Stimulated activated CD4-positive, alpha-beta T cell treated with anti-CD3 and anti-CD28 coated beads, Interleukin-15, amount 100 ng/mL, for 24 hours (primary cell): ENCODE measurements around the gene ARHGAP26.

Experiments
- DNase-seq: peaks from one replicate; pipeline ENCODE4 v3.0.0-alpha.2; 2020

Gene ARHGAP26

GRCh38 chr5:143153332-143154119, 383.3 kb downstream of the ARHGAP26 start:
- DNase-seq = no peak

- no peak for DNase-seq
Measured at GRCh38 chr5:143154510-143155370, 384.6 kb downstream of the ARHGAP26 start.

- DNase-seq = no peak
Measured at GRCh38 chr5:143155455-143155854, 385.3 kb downstream of the ARHGAP26 start.

GRCh38 chr5:143156086-143156485, 385.9 kb downstream of the ARHGAP26 start:
- DNase-seq = no peak

GRCh38 chr5:143156572-143156971, 386.4 kb downstream of the ARHGAP26 start:
- no peak for DNase-seq

- no peak for DNase-seq
Measured at GRCh38 chr5:143159031-143159430, 388.9 kb downstream of the ARHGAP26 start.

GRCh38 chr5:143161885-143162540, 391.8 kb downstream of the ARHGAP26 start:
- DNase-seq = no peak

GRCh38 chr5:143162810-143163209, 392.6 kb downstream of the ARHGAP26 start:
- DNase-seq = no peak

- DNase-seq = no peak
Measured at GRCh38 chr5:143164557-143164956, 394.4 kb downstream of the ARHGAP26 start.

- no peak for DNase-seq
Measured at GRCh38 chr5:143165049-143165880, 395.1 kb downstream of the ARHGAP26 start.

- no peak for DNase-seq
Measured at GRCh38 chr5:143166090-143166489, 395.9 kb downstream of the ARHGAP26 start.

- DNase-seq = no peak
Measured at GRCh38 chr5:143166661-143167420, 396.7 kb downstream of the ARHGAP26 start.

- no peak for DNase-seq
Measured at GRCh38 chr5:143168171-143168741, 398.1 kb downstream of the ARHGAP26 start.

GRCh38 chr5:143168921-143169810, 399.0 kb downstream of the ARHGAP26 start:
- DNase-seq = no peak

- DNase-seq = no peak
Measured at GRCh38 chr5:143170104-143170503, 399.9 kb downstream of the ARHGAP26 start.

GRCh38 chr5:143170977-143171376, 400.8 kb downstream of the ARHGAP26 start:
- no peak for DNase-seq

GRCh38 chr5:143172739-143173138, 402.6 kb downstream of the ARHGAP26 start:
- no peak for DNase-seq

GRCh38 chr5:143173139-143173889, 403.1 kb downstream of the ARHGAP26 start:
- DNase-seq = no peak

GRCh38 chr5:143174714-143175398, 404.7 kb downstream of the ARHGAP26 start:
- DNase-seq = no peak
